OCI-LY1 (cell line): ENCODE measurements around the gene PICK1.

Experiments
- H2AFZ ChIP-seq: fragments of 200-600 bp; sonication (generic), shearing (Covaris generic); 2 replicates; pipeline ENCODE4 v1.6.0; 2014; ENCODE audit warnings: antibody characterized with exemption, mild to moderate bottlenecking, low read length
- H3F3A ChIP-seq: fragments of 200-600 bp; sonication (generic), shearing (Covaris generic); 2 replicates; pipeline ENCODE4 v1.6.0; 2014; ENCODE audit warnings: mild to moderate bottlenecking, antibody characterized with exemption, low read length, moderate library complexity; ENCODE audit not compliant: insufficient read depth
- H3K27ac ChIP-seq: fragments of 200-600 bp; sonication (generic); 2 replicates; pipeline ENCODE4 v1.5.1; 2014; ENCODE audit warnings: low read length, mixed run types, mild to moderate bottlenecking, low read depth; ENCODE audit not compliant: poor library complexity, severe bottlenecking
- H3K27me3 ChIP-seq: fragments of 200-600 bp; sonication (generic); 2 replicates; pipeline ENCODE4 v1.6.0; 2014; ENCODE audit warnings: antibody characterized with exemption, mild to moderate bottlenecking, low read length, moderate library complexity; ENCODE audit not compliant: insufficient read depth
- H3K36me3 ChIP-seq: fragments of 200-600 bp; sonication (generic); 2 replicates; pipeline ENCODE4 v1.6.1; 2014; ENCODE audit warnings: mild to moderate bottlenecking, antibody characterized with exemption, low read length, moderate library complexity, mixed read lengths; ENCODE audit not compliant: insufficient read depth
- H3K4me1 ChIP-seq: fragments of 200-600 bp; sonication (generic); 2 replicates; pipeline ENCODE4 v1.5.1; 2014; ENCODE audit warnings: mild to moderate bottlenecking, low read length, moderate library complexity; ENCODE audit not compliant: insufficient read depth, severe bottlenecking
- H3K4me2 ChIP-seq: fragments of 200-600 bp; sonication (generic), shearing (Covaris generic); 2 replicates; pipeline ENCODE4 v1.6.1; 2014; ENCODE audit warnings: low read length
- H3K4me3 ChIP-seq: fragments of 200-600 bp; sonication (generic); 2 replicates; pipeline ENCODE4 v1.5.1; 2014; ENCODE audit warnings: low read length, low read depth, mild to moderate bottlenecking, mixed read lengths; ENCODE audit not compliant: poor library complexity, severe bottlenecking
- H3K79me2 ChIP-seq: fragments of 200-600 bp; shearing (Covaris generic); 2 replicates; pipeline ENCODE4 v1.6.1; 2016; ENCODE audit warnings: mixed run types, low read length, mixed read lengths; ENCODE audit not compliant: insufficient read depth
- H3K9ac ChIP-seq: fragments of 200-600 bp; sonication (generic), shearing (Covaris generic); 2 replicates; pipeline ENCODE4 v1.6.1; 2014; ENCODE audit warnings: mild to moderate bottlenecking, low read length, mixed read lengths
- H3K9me2 ChIP-seq: fragments of 200-600 bp; sonication (generic), shearing (Covaris generic); 2 replicates; pipeline ENCODE4 v1.6.1; 2014; ENCODE audit warnings: low read depth, mild to moderate bottlenecking, low read length, mixed read lengths
- H3K9me3 ChIP-seq: fragments of 200-600 bp; shearing (Covaris generic); 2 replicates; pipeline ENCODE4 v1.6.1; 2014; ENCODE audit warnings: low read length, mixed read lengths
- H4K20me1 ChIP-seq: fragments of 200-600 bp; sonication (generic), shearing (Covaris generic); 2 replicates; pipeline ENCODE4 v1.6.0; 2016; ENCODE audit warnings: mild to moderate bottlenecking, low read length; ENCODE audit not compliant: insufficient read depth
- CTCF ChIP-seq: fragments of 200-600 bp; sonication (generic), shearing (Covaris generic); IDR thresholded peaks from 2 replicates; pipeline ENCODE4 v1.5.1; 2017; ENCODE audit warnings: mild to moderate bottlenecking, antibody characterized with exemption, low read length, moderate library complexity, mixed read lengths
- EZH2 ChIP-seq: fragments of 200-600 bp; sonication (generic), shearing (Covaris generic); IDR thresholded peaks from 2 replicates; pipeline ENCODE4 v1.8.0; 2017; ENCODE audit warnings: borderline replicate concordance, mixed run types, mild to moderate bottlenecking, antibody characterized with exemption, low read length, moderate library complexity, mixed read lengths

PICK1 gene

GRCh38 chr22:38070250-38070921, 13.2 kb downstream of the PICK1 start:
- Histone ChIP-seq H3K27ac (no peak overlapping the region), H3K9me3 (no peaks in the 10 kb centered on the region), H3K27me3 (no peaks in the 10 kb centered on the region), H2AFZ (no peak overlapping the region), H3K79me2 (no peaks in the 10 kb centered on the region), H3K9ac (no peak overlapping the region), H3K9me2 (no peaks in the 10 kb centered on the region), H3K36me3 (peaks cover 19% of the 10 kb centered on the region; the same call in 1 of the 2 replicates), H4K20me1 (no peaks in the 10 kb centered on the region), H3K4me2 (no peak overlapping the region), H3K4me1 (no peaks in the 10 kb centered on the region), H3K4me3 (no peak overlapping the region), H3F3A (no peaks in the 10 kb centered on the region)
- TF ChIP-seq CTCF (no peak), EZH2 (no peak)

GRCh38 chr22:38071421-38072321, 14.5 kb downstream of the PICK1 start:
- Histone ChIP-seq H3F3A (no peaks in the 10 kb centered on the region), H3K4me3 (no peak overlapping the region), H3K79me2 (no peaks in the 10 kb centered on the region), H3K9ac (no peak overlapping the region), H2AFZ (no peak overlapping the region), H3K9me3 (no peaks in the 10 kb centered on the region), H3K27me3 (no peaks in the 10 kb centered on the region), H4K20me1 (no peaks in the 10 kb centered on the region), H3K4me2 (no peak overlapping the region), H3K4me1 (no peaks in the 10 kb centered on the region), H3K36me3 (peaks cover 15% of the 10 kb centered on the region; the same call in 1 of the 2 replicates), H3K27ac (no peak overlapping the region), H3K9me2 (no peaks in the 10 kb centered on the region)
- TF ChIP-seq CTCF (no peak), EZH2 (no peak)

- H3K4me2 ChIP-seq = no peak overlapping the region
- no peak overlapping the region for H3K9ac ChIP-seq
- no peaks in the 10 kb centered on the region for H3F3A ChIP-seq
- no peaks in the 10 kb centered on the region for H3K79me2 ChIP-seq
- H3K4me3 ChIP-seq = no peak overlapping the region
- H3K27me3 ChIP-seq = no peaks in the 10 kb centered on the region
- no peak overlapping the region for H2AFZ ChIP-seq
- peaks cover 15% of the 10 kb centered on the region; the same call in 1 of the 2 replicates for H3K36me3 ChIP-seq
- TF ChIP-seq EZH2 (no peak), CTCF (no peak)
- no peaks in the 10 kb centered on the region for H4K20me1 ChIP-seq
- no peaks in the 10 kb centered on the region for H3K9me3 ChIP-seq
- H3K4me1 ChIP-seq = no peaks in the 10 kb centered on the region
- no peaks in the 10 kb centered on the region for H3K9me2 ChIP-seq
- no peak overlapping the region for H3K27ac ChIP-seq
Measured at GRCh38 chr22:38072322-38073149, 15.3 kb downstream of the PICK1 start.
